Thyroid gland (tissue), 4 donors: Measurements from ENCODE around the gene BEND6. TPM values are rescaled to one million over a fixed set of nuclear protein-coding genes. Genes with fewer than 3 reads are reported as not detected.
"Not testable (repeated sequence)": the region's sequence is repeated elsewhere in the genome, so short reads cannot be mapped to it uniquely, and the experiment has no call there.

Source experiments
- DNase-seq, 2 donors: peaks; one replicate each; pipeline ENCODE4 v3.0.0-alpha.2; 2019
- H3K27ac ChIP-seq, 3 donors: fragments of 200-600 bp; sonication (generic); 1 replicate in 2 of 3; 2 replicates in 1 of 3; pipeline ENCODE4 v1.5.1; 2016 to 2019; ENCODE audit warnings: mild to moderate bottlenecking in 1 of 3, moderate library complexity in 1 of 3
- H3K27me3 ChIP-seq: fragments of 200-600 bp; sonication (generic); one replicate; pipeline ENCODE4 v1.5.1; 2019
- H3K36me3 ChIP-seq, 2 donors: fragments of 200-600 bp; sonication (generic); one replicate each; pipeline ENCODE4 v1.5.1; 2016 to 2019
- H3K4me1 ChIP-seq, 2 donors: fragments of 200-600 bp; sonication (generic); one replicate each; pipeline ENCODE4 v1.5.1; 2017 to 2019
- H3K4me3 ChIP-seq, 3 donors: fragments of 200-600 bp; sonication (generic); replicated peaks in 1 of 3; 1 replicate in 2 of 3; 2 replicates in 1 of 3; pipeline ENCODE4 v1.5.1; 2016; ENCODE audit warnings: mild to moderate bottlenecking in 1 of 3
- H3K9me3 ChIP-seq: fragments of 200-600 bp; sonication (generic); one replicate; pipeline ENCODE4 v1.5.1; 2017
- POLR2A ChIP-seq, 2 donors: fragments of 450-650 bp; IDR thresholded peaks; one replicate each; pipeline ENCODE4 v1.6.1; 2017; ENCODE audit warnings: antibody characterized with exemption in 2 of 2, mild to moderate bottlenecking in 2 of 2, moderate library complexity in 1 of 2
- WGBS, 2 donors: methylation state at CpG; one replicate each; pipeline ENCODE4 v1.1.5; 2017; 5-methylcytosine and 5-hydroxymethylcytosine counted together
- intact Hi-C: fragments of 100-400 bp; cut with DNase I; formaldehyde crosslinking; loops from one replicate; pipeline ENCODE4 v1.15.1; 2023
- total RNA-seq, 4 donors: library from RNA; depleted of rRNA; stranded (reverse); fragments of >200 nt; gene quantifications; one replicate each; pipeline ENCODE4 v1.2.3, GENCODE V29; 2016
- TF ChIP-seq, protein P1 (sequence below), 6 experiments: fragments of 200-600 bp in 3 of 6; fragments of 450-650 bp in 3 of 6; sonication (generic) in 3 of 6; IDR thresholded peaks; one replicate each; pipeline ENCODE4 v1.5.1; 2016 to 2019; ENCODE audit warnings: antibody characterized with exemption in 6 of 6, mild to moderate bottlenecking in 2 of 6, inconsistent platforms in 1 of 6, moderate library complexity in 1 of 6

BEND6 gene
- total RNA-seq, 4 donors from 2014 or later = 1.1 to 7.1 (median 3.0) TPM

DNA sequence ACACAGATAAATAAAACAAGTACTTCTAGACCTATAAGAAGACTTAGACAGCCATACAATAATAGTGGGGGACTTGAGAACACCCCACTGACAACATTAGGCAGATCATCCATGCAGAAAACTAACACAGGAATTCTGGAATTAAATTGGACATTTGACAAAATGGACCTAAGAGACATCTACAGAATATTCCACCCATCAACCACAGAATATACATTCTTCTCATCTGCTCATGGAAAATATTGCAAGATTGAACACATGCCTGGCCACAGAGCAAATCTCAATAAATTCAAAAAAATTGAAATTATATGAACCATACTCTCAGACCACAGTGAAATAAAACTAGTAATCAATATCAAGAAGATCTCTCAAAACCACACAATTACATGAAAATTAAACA, 47.3 kb downstream of the BEND6 start:
- no peaks in the 10 kb centered on the region for H3K36me3 ChIP-seq
- no peak overlapping the region for H3K27ac ChIP-seq
- H3K27me3 ChIP-seq = no peaks in the 10 kb centered on the region
- no peaks in the 10 kb centered on the region for H3K9me3 ChIP-seq
- DNase-seq = no peak
- H3K4me3 ChIP-seq = no peak overlapping the region
- no peaks in the 10 kb centered on the region for H3K4me1 ChIP-seq
- intact Hi-C loops = no loop called here
- TF ChIP-seq, protein P1, sequence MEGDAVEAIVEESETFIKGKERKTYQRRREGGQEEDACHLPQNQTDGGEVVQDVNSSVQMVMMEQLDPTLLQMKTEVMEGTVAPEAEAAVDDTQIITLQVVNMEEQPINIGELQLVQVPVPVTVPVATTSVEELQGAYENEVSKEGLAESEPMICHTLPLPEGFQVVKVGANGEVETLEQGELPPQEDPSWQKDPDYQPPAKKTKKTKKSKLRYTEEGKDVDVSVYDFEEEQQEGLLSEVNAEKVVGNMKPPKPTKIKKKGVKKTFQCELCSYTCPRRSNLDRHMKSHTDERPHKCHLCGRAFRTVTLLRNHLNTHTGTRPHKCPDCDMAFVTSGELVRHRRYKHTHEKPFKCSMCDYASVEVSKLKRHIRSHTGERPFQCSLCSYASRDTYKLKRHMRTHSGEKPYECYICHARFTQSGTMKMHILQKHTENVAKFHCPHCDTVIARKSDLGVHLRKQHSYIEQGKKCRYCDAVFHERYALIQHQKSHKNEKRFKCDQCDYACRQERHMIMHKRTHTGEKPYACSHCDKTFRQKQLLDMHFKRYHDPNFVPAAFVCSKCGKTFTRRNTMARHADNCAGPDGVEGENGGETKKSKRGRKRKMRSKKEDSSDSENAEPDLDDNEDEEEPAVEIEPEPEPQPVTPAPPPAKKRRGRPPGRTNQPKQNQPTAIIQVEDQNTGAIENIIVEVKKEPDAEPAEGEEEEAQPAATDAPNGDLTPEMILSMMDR (IDR thresholded peaks at IDR 0.05) = no peak
- TF ChIP-seq POLR2A (IDR thresholded peaks at IDR 0.05) = no peak

DNA sequence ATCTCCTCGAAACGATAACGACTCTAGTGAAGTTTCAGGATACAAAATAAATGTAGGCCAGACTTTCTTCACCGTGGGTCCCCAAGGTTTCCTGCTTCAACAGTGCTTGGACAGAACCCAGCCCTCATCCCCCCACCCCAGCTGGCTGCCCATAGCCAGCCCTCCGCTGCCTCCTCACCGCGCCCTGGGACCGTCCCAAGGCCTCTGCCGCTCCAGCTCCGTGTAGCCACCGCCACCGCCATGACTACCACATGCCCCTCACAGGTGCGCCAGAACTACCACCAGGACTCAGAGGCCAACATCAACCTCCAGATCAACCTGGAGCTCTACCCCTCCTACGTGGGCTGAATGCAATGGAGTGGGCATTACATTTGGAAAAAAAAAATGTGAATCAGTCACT, 49.4 kb downstream of the BEND6 start:
- no peak for DNase-seq
- no peaks in the 10 kb centered on the region for H3K36me3 ChIP-seq
- H3K4me3 ChIP-seq = no peak overlapping the region
- TF ChIP-seq POLR2A (IDR thresholded peaks at IDR 0.05) = no peak
- TF ChIP-seq, protein P1 (IDR thresholded peaks at IDR 0.05) = no peak
- no peaks in the 10 kb centered on the region for H3K9me3 ChIP-seq
- intact Hi-C loops = no loop called here
- H3K27ac ChIP-seq = no peak overlapping the region
- 93% methylated on average over 14 of the region's 14 CpGs for WGBS, 2 donors
- no peaks in the 10 kb centered on the region for H3K27me3 ChIP-seq
- no peaks in the 10 kb centered on the region for H3K4me1 ChIP-seq

DNA sequence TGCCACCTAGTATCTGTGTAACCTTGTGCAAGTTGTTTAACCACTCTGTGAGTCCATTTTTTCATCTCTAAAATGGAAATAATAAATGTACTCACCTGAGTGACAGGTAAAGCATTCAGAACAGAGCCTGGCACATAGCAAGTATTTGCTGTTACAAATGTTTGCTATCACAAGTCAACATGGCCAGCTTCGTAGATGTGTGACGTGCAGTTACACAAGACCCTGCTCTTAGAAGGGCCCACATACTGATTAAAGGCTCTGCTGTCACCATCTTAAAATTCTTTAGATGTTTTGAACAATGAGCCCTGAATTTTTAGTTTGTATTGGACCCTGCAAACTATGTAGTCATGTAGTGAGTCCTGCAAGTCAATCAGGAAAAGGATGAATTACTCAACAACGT, 51.2 kb downstream of the BEND6 start:
- Histone ChIP-seq H3K9me3 (no peaks in the 10 kb centered on the region), H3K4me3 (no peak overlapping the region), H3K27ac (no peak overlapping the region), H3K4me1 (no peaks in the 10 kb centered on the region), H3K27me3 (no peaks in the 10 kb centered on the region), H3K36me3 (no peaks in the 10 kb centered on the region)
- TF ChIP-seq, protein P1 (IDR thresholded peaks at IDR 0.05) = no peak
- intact Hi-C loops = no loop called here
- WGBS, 2 donors = 55 to 62% methylated on average over 3 of the region's 3 CpGs
- no peak for DNase-seq

DNA sequence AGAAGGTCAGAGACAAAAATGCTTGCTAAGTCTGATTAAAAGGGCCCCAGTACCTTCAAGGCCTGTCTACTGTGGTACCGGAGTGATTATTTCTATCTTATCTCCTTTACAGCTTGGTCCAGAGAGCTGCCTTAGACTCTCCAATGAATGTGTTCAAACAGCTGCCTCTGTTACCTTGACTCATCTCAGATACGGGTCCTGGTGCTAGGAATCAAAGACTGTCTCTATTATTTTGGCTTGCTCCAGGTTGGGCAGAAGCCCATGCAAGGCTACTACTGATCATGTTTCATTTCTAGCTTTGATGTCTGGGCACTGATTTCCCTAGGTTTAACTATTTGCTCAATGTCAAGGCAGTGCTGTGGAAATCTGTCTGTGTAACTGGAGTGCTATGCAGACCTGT, 53.2 kb downstream of the BEND6 start:
- H3K9me3 ChIP-seq, intact Hi-C loops, H3K36me3 ChIP-seq, DNase-seq, H3K27ac ChIP-seq, H3K27me3 ChIP-seq, H3K4me3 ChIP-seq, H3K4me1 ChIP-seq: not testable (repeated sequence)
- WGBS, 2 donors = 92 to 93% methylated on average over 2 of the region's 2 CpGs

DNA sequence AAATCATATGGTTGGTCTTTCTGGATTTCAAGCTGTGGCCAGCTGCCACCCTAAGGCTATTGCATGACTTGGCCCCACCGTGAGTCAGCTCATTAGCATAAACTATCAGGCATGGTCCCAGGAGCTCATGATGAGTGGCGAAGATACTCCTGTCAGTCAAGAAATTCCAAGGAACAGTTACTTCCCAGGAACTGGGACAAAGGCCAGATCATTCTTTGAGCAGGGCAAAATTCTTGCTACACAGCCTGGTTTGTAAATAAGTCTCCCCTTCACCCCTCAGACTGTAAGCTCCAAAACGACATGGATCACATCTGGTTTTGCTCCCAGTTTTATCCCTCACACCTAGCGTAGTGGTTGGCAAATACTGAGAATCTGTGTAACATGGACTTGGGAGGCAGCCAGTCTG, 58.6 kb downstream of the BEND6 start:
- H3K27me3 ChIP-seq = no peaks in the 10 kb centered on the region

More for the DNA sequence above, 58.6 kb downstream of the BEND6 start:
- Histone ChIP-seq H3K27ac (no peak overlapping the region), H3K4me3 (no peak overlapping the region), H3K36me3 (no peaks in the 10 kb centered on the region), H3K9me3 (no peaks in the 10 kb centered on the region), H3K4me1 (no peaks in the 10 kb centered on the region)
- WGBS, 2 donors = 71 to 78% methylated on average over 4 of the region's 4 CpGs
- intact Hi-C loops = no loop called here
- TF ChIP-seq POLR2A (IDR thresholded peaks at IDR 0.05) = no peak
- TF ChIP-seq, protein P1 (IDR thresholded peaks at IDR 0.05) = no peak
- DNase-seq = no peak
